GM23248 (cell line): ENCODE measurements around the gene SUGCT.

ENCODE experiments used
- EZH2 ChIP-seq: fragments of 200-600 bp; sonication (generic); IDR thresholded peaks from 2 replicates; pipeline ENCODE4 v1.6.1; 2018; ENCODE audit warnings: antibody characterized with exemption, mild to moderate bottlenecking; ENCODE audit not compliant: insufficient read depth, poor library complexity, severe bottlenecking
- EZH2phosphoT487 ChIP-seq: fragments of 200-600 bp; sonication (generic); IDR thresholded peaks from 2 replicates; pipeline ENCODE4 v1.6.1; 2018; ENCODE audit warnings: antibody characterized with exemption, moderate library complexity, mild to moderate bottlenecking, low read depth; ENCODE audit not compliant: insufficient read depth

DNA sequence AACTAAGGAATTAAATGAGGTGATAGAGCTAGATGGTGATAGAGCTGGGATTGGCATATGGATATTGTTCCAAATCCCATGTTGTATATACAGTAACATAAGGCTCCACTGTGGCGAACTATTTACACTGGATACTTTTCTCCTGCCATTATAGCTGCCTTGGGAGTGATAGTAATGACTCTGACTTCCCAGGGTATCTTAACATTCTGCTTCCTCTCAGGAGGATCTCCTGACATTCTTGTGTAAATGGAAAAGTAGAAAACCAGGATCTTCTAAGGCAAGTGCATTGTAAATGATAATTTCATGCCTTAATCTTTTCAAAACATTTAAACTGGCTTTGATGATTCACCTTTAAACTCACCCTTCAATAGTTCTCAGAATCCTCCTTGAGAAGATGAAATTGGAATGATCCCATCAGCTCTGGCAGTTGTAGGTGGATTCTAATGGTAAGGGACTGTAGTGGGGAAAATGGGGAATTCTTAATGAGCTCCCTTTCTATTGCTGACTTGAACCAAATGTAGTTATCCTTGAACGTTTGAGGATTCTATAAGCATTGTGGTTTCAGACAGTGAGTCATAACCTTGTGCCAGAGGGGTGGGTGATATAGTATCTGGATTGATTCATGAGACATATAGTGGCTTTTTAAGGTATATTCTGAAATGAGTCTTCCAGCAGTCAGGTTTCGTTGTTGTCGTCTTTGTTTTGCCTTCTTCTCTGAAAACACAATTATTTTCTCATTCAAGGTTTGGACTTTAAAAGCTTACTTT lies 450.0 kb downstream of the SUGCT start:
- TF ChIP-seq EZH2 = no peak
- TF ChIP-seq EZH2phosphoT487 = no peak
